Loucy (cell line): ENCODE measurements around the gene EIF2B4.

Source experiments
- CTCF ChIP-seq: fragments of 200-600 bp; sonication (generic); conservative IDR thresholded peaks from 2 replicates; pipeline ENCODE4 v1.5.1; 2014; ENCODE audit warnings: mild to moderate bottlenecking, antibody characterized with exemption, low read length
- EZH2phosphoT487 ChIP-seq: fragments of 200-600 bp; IDR thresholded peaks from 2 replicates; pipeline ENCODE4 v1.6.1; 2018; ENCODE audit warnings: antibody characterized with exemption, mild to moderate bottlenecking, moderate library complexity, borderline replicate concordance

- TF ChIP-seq CTCF, result no peak
- no peak for TF ChIP-seq EZH2phosphoT487
These were observed 15.6 kb downstream of the EIF2B4 start for GRCh38 chr2:27354597-27354927.
